Measurements from ENCODE around the gene PAPLN. TPM values are rescaled to one million over a fixed set of nuclear protein-coding genes. Genes with fewer than 3 reads are reported as not detected.

The PAPLN gene
- total and polyA plus RNA-seq, 11 donors: 0.30 to 10.3 (median 1.4) TPM

GRCh38 chr14:73217411-73217810 lies 19.9 kb upstream of the PAPLN start:
- no peaks in the 10 kb centered on the region for H3K4me1 ChIP-seq
- ATAC-seq: no peak
- no peaks in the 10 kb centered on the region for H3K9me3 ChIP-seq
- 92 to 97% (median 97%) methylated on average over 1 of the region's 1 CpG for WGBS, 4 donors
- H3K27me3 ChIP-seq: no peaks in the 10 kb centered on the region
- no peak overlapping the region for H3K4me3 ChIP-seq
- intact Hi-C loops (cut with DNase I): no loop called here
- H3K27ac ChIP-seq: no peak overlapping the region
- TF ChIP-seq CTCF (IDR thresholded peaks at IDR 0.05): no peak
- no peak for TF ChIP-seq POLR2A (IDR thresholded peaks at IDR 0.05)
- H3K36me3 ChIP-seq: peaks cover 0 to 98% (median 79%) of the 10 kb centered on the region in 9 donors
- no peak for DNase-seq

GRCh38 chr14:73220061-73220460 lies 17.2 kb upstream of the PAPLN start:
- ATAC-seq (no peak), DNase-seq (no peak)
- no peak overlapping the region for H3K4me3 ChIP-seq
- peaks cover 0 to 4% (median 0%) of the 10 kb centered on the region in 12 donors for H3K4me1 ChIP-seq
- 76 to 97% (median 89%) methylated on average over 4 of the region's 4 CpGs for WGBS, 4 donors
- no peak overlapping the region for H3K27ac ChIP-seq
- H3K9me3 ChIP-seq: no peaks in the 10 kb centered on the region
- TF ChIP-seq POLR2A (IDR thresholded peaks at IDR 0.05): no peak
- no peak for TF ChIP-seq CTCF (IDR thresholded peaks at IDR 0.05)
- H3K27me3 ChIP-seq: no peaks in the 10 kb centered on the region
- intact Hi-C loops (cut with DNase I): no loop called here
- H3K36me3 ChIP-seq: peaks cover 0 to 85% (median 59%) of the 10 kb centered on the region in 9 donors

- Histone ChIP-seq H3K27ac (no peak overlapping the region), H3K4me1 (peaks cover 0 to 4% (median 0%) of the 10 kb centered on the region in 12 donors), H3K4me3 (no peak overlapping the region), H3K9me3 (no peaks in the 10 kb centered on the region), H3K36me3 (peaks cover 0 to 80% (median 59%) of the 10 kb centered on the region in 9 donors), H3K27me3 (no peaks in the 10 kb centered on the region)
- intact Hi-C loops (cut with DNase I): no loop called here
- 94 to 99% (median 97%) methylated on average over 5 of the region's 5 CpGs for WGBS, 4 donors
- TF ChIP-seq CTCF (IDR thresholded peaks at IDR 0.05) (no peak), POLR2A (IDR thresholded peaks at IDR 0.05) (no peak)
- no peak for DNase-seq
- ATAC-seq: no peak
Observed at GRCh38 chr14:73220634-73221033, 16.7 kb upstream of the PAPLN start.

- H3K4me1 ChIP-seq: peaks cover 0 to 4% (median 0%) of the 10 kb centered on the region in 12 donors
- no peak for TF ChIP-seq POLR2A (IDR thresholded peaks at IDR 0.05)
- no peak for TF ChIP-seq CTCF (IDR thresholded peaks at IDR 0.05)
- WGBS, 4 donors: 78 to 88% (median 80%) methylated on average over 2 of the region's 2 CpGs
- peaks cover 0 to 67% (median 57%) of the 10 kb centered on the region in 9 donors for H3K36me3 ChIP-seq
- ATAC-seq (no peak), DNase-seq (no peak)
- H3K27ac ChIP-seq: no peak overlapping the region
- H3K4me3 ChIP-seq: no peak overlapping the region
- intact Hi-C loops (cut with DNase I): no loop called here
- no peaks in the 10 kb centered on the region for H3K9me3 ChIP-seq
- no peaks in the 10 kb centered on the region for H3K27me3 ChIP-seq
Observed at GRCh38 chr14:73221945-73222344, 15.4 kb upstream of the PAPLN start.
